Measurements from ENCODE around the gene DHRS4.

Gene DHRS4

GRCh38 chr14:23953464-23954278 is at the start of gene DHRS4:
DHRS4 (plus strand) TSS chr14:23953770; CDS start chr14:23953789, 19 bp downstream.
- DNase-seq (ENCODE audit: low read depth) = peak; percentile 37
- peak within 1 kb of the TSS; percentile 66 for H3K4me3 ChIP-seq (ENCODE audit: control insufficient read depth, low read depth, low read length)
- peak; percentile 94 for TF ChIP-seq CTCF (IDR thresholded peaks at IDR 0.05; ENCODE audit: control insufficient read depth, insufficient read depth, low read depth, low read length, missing control alignments)

- H3K4me3 ChIP-seq (ENCODE audit: control insufficient read depth, low read depth, low read length) = no peak overlapping the region
- DNase-seq (ENCODE audit: low read depth) = peak; percentile 7
- TF ChIP-seq CTCF (IDR thresholded peaks at IDR 0.05; ENCODE audit: control insufficient read depth, insufficient read depth, low read depth, low read length, missing control alignments) = peak; percentile 92
These were observed 43.3 kb upstream of the DHRS4 start for GRCh38 chr14:23910101-23910875.

- DNase-seq (ENCODE audit: low read depth) = no peak
- no peak for TF ChIP-seq CTCF (IDR thresholded peaks at IDR 0.05; ENCODE audit: control insufficient read depth, insufficient read depth, low read depth, low read length, missing control alignments)
- H3K4me3 ChIP-seq (ENCODE audit: control insufficient read depth, low read depth, low read length) = no peak overlapping the region
These were observed 42.7 kb upstream of the DHRS4 start for GRCh38 chr14:23910876-23911210.

GRCh38 chr14:23915559-23915958 is 38.0 kb upstream of the DHRS4 start:
- H3K4me3 ChIP-seq (ENCODE audit: control insufficient read depth, low read depth, low read length) = no peak overlapping the region
- TF ChIP-seq CTCF (IDR thresholded peaks at IDR 0.05; ENCODE audit: control insufficient read depth, insufficient read depth, low read depth, low read length, missing control alignments) = no peak
- DNase-seq (ENCODE audit: low read depth) = no peak

- no peak overlapping the region for H3K4me3 ChIP-seq (ENCODE audit: control insufficient read depth, low read depth, low read length)
- DNase-seq (ENCODE audit: low read depth) = no peak
- no peak for TF ChIP-seq CTCF (IDR thresholded peaks at IDR 0.05; ENCODE audit: control insufficient read depth, insufficient read depth, low read depth, low read length, missing control alignments)
These were observed 37.6 kb upstream of the DHRS4 start for GRCh38 chr14:23916004-23916403.

- TF ChIP-seq CTCF (IDR thresholded peaks at IDR 0.05; ENCODE audit: control insufficient read depth, insufficient read depth, low read depth, low read length, missing control alignments) = no peak
- no peak for DNase-seq (ENCODE audit: low read depth)
- H3K4me3 ChIP-seq (ENCODE audit: control insufficient read depth, low read depth, low read length) = no peak overlapping the region
These were observed 37.1 kb upstream of the DHRS4 start for GRCh38 chr14:23916446-23916845.

Data from AG09309 (cell line).